T-cell (primary cell): Measurements from ENCODE around the gene CELSR2. TPM values are rescaled to one million over a fixed set of nuclear protein-coding genes. Genes with fewer than 3 reads are reported as not detected.

Experiments used
- ATAC-seq, 4 experiments: fragments of 200-7000 bp in 3 of 4; fragments of 150-1000 bp in 1 of 4; cut with Tn5 transposase; replicated peaks in 1 of 4; 1 replicate in 3 of 4; 2 replicates in 1 of 4; pipeline ENCODE4 v1.10.0; 2021; ENCODE audit warnings: moderate library complexity in 3 of 4, mild to moderate bottlenecking in 2 of 4, moderate number of reproducible peaks in 1 of 4
- CTCF ChIA-PET, 2 donors: fragments of 300-600 bp; sonication (Branson Sonifier 250); formaldehyde crosslinking; loops; one replicate each; lab custom pipeline; 2022; ENCODE audit warnings: antibody characterized with exemption in 2 of 2; lab: Charles Lee
- POLR2A ChIA-PET, 2 donors: fragments of 300-600 bp; sonication (Branson Sonifier 250); formaldehyde crosslinking; loops; one replicate each; lab custom pipeline; 2022; ENCODE audit warnings: antibody characterized with exemption in 2 of 2; lab: Charles Lee
- DNase-seq, 35 experiments: peaks; one replicate each; pipeline versions ENCODE4 v3.0.0 to v3.0.0-alpha.2; 2013 to 2023
- H3K27ac ChIP-seq: one replicate; pipeline ENCODE4 v1.5.1; 2013; ENCODE audit warnings: low read length
- H3K27me3 ChIP-seq, 2 experiments: replicated peaks in 1 of 2; 1 replicate in 1 of 2; 2 replicates in 1 of 2; pipeline versions ENCODE4 v1.6.1 to v1.7.0; 2013; ENCODE audit warnings: low read length in 1 of 2, mixed read lengths in 1 of 2; ENCODE audit not compliant: control insufficient read depth in 2 of 2, insufficient read depth in 2 of 2; ENCODE audit errors: extremely low read depth in 1 of 2
- H3K36me3 ChIP-seq, 2 donors: 1 replicate in 1 of 2; 2 replicates in 1 of 2; pipeline versions ENCODE4 v1.6.1 to v1.7.0; 2013; ENCODE audit warnings: low read length in 1 of 2; ENCODE audit not compliant: control insufficient read depth in 2 of 2, insufficient read depth in 1 of 2; ENCODE audit errors: extremely low read depth in 1 of 2
- H3K4me1 ChIP-seq, 2 experiments: 1 replicate in 1 of 2; 2 replicates in 1 of 2; pipeline versions ENCODE4 v1.6.1 to v1.7.0; 2013; ENCODE audit warnings: low read length in 2 of 2, mixed read lengths in 1 of 2; ENCODE audit not compliant: insufficient read depth in 2 of 2, control insufficient read depth in 1 of 2; ENCODE audit errors: extremely low read depth in 1 of 2
- H3K4me3 ChIP-seq, 2 donors: 1 replicate in 1 of 2; 2 replicates in 1 of 2; pipeline versions ENCODE4 v1.5.1 to v1.7.0; 2013; ENCODE audit warnings: mild to moderate bottlenecking in 2 of 2, low read length in 1 of 2, moderate library complexity in 1 of 2; ENCODE audit not compliant: control insufficient read depth in 1 of 2; ENCODE audit errors: extremely low read depth in 1 of 2
- H3K9me3 ChIP-seq: 2 replicates; pipeline ENCODE4 v1.7.0; 2013
- H3K27ac Mint-ChIP-seq, 2 donors: one replicate each; pipeline ENCODE4 v1.8.0; 2020 to 2021; ENCODE audit warnings: mild to moderate bottlenecking in 2 of 2, mixed read lengths in 2 of 2
- H3K27me3 Mint-ChIP-seq, 2 donors: one replicate each; pipeline ENCODE4 v1.8.0; 2021 to 2022; ENCODE audit warnings: mixed read lengths in 2 of 2
- H3K36me3 Mint-ChIP-seq: one replicate; pipeline ENCODE4 v1.8.0; 2021; ENCODE audit warnings: mixed read lengths
- H3K4me1 Mint-ChIP-seq, 3 donors: one replicate each; pipeline ENCODE4 v1.8.0; 2020 to 2022; ENCODE audit warnings: mixed read lengths in 3 of 3, mild to moderate bottlenecking in 1 of 3
- H3K4me3 Mint-ChIP-seq, 3 donors: one replicate each; pipeline ENCODE4 v1.8.0; 2020 to 2022; ENCODE audit warnings: mild to moderate bottlenecking in 3 of 3, mixed read lengths in 3 of 3, moderate library complexity in 3 of 3
- H3K9me3 Mint-ChIP-seq, 3 donors: one replicate each; pipeline ENCODE4 v1.8.0; 2020 to 2022; ENCODE audit warnings: mixed read lengths in 3 of 3
- WGBS: methylation state at CpG from one replicate; pipeline ENCODE4 v1.1.5; 2013; ENCODE audit warnings: missing lambda C conversion rate; ENCODE audit not compliant: insufficient coverage; 5-methylcytosine and 5-hydroxymethylcytosine counted together
- total RNA-seq, 35 experiments: library from RNA in 6 of 35; stranded (reverse) in 6 of 35; fragments of 120-200 nt in 1 of 35; gene quantifications; one replicate each; pipeline versions ENCODE4 v1.2.1 to v1.2.4 and lab custom pipeline; 2013 to 2026

Gene CELSR2
- total RNA-seq, 5 donors from 2014 or later (not counting 1 experiment from before 2014, with no cell fraction given), result 4.1 to 5.3 (median 4.7) TPM

DNA sequence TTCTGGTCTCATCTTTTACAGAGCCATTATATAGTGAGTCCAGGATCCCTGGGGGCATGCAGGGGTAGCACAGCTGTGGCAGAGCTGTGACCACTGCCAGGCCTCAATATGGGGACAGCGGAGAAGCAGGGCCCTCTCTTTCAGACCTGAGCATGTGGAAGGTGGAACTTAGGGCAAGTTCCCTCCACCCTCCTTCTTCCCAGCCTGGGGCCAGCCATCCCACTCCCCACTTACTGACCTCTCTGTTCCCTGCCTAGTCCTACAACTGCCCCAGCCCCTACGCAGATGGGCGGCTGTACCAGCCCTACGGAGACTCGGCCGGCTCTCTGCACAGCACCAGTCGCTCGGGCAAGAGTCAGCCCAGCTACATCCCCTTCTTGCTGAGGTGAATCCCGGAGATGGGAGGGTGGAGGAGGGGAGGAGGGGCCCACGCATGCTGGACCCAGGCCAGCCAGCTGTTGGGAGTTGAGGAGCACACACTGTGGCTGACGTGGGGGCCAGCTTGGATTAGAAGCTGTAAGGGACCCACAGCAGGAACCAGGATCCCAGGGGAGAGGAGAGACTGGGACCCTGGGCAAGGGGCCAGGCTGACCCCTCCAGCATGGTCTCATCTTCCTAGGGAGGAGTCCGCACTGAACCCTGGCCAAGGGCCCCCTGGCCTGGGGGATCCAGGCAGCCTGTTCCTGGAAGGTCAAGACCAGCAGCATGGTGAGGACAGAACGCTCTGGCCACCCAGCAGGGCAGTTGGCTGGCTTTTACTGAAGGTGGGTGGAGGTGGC is 22.9 kb downstream of the CELSR2 start:
- ChIA-PET CTCF (no interaction called here), POLR2A (no interaction called here)
- H3K27me3 ChIP-seq, result peaks cover 0 to 7% of the 10 kb centered on the region in 2 experiments
- H3K9me3 ChIP-seq, result no peaks in the 10 kb centered on the region
- Mint-ChIP-seq H3K27ac (no peak overlapping the region), H3K4me1 (peaks cover 2 to 5% (median 3%) of the 10 kb centered on the region in 3 donors), H3K9me3 (no peaks in the 10 kb centered on the region), H3K36me3 (peaks cover 2% of the 10 kb centered on the region), H3K27me3 (peaks cover 0 to 3% of the 10 kb centered on the region in 2 donors), H3K4me3 (no peak overlapping the region)
- DNase-seq, result no peak
- no peak overlapping the region for H3K27ac ChIP-seq
- H3K4me1 ChIP-seq, result peaks cover 0 to under 1% of the 10 kb centered on the region in 2 experiments
- 95% methylated on average over 10 of the region's 13 CpGs for WGBS
- no peak overlapping the region for H3K4me3 ChIP-seq
- peaks cover 0 to 10% of the 10 kb centered on the region in 2 donors for H3K36me3 ChIP-seq
- no peak for ATAC-seq

DNA sequence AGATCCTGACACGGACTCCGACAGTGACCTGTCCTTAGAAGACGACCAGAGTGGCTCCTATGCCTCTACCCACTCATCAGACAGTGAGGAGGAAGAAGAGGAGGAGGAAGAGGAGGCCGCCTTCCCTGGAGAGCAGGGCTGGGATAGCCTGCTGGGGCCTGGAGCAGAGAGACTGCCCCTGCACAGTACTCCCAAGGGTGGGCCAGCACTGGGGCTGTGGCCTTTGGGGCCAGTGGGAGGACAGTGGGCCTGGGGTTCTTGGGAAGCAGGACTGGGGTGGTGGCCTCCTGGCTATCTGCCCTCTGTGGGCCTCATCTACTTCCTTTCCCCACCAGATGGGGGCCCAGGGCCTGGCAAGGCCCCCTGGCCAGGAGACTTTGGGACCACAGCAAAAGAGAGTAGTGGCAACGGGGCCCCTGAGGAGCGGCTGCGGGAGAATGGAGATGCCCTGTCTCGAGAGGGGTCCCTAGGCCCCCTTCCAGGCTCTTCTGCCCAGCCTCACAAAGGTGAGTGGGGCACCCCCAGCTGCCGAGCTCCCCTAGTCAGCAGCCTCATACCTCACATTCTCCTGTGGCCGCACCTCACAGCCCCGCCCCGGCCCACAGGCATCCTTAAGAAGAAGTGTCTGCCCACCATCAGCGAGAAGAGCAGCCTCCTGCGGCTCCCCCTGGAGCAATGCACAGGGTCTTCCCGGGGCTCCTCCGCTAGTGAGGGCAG is 23.6 kb downstream of the CELSR2 start:
- peaks cover 0 to 7% of the 10 kb centered on the region in 2 experiments for H3K27me3 ChIP-seq
- H3K36me3 ChIP-seq, result peaks cover 0 to 10% of the 10 kb centered on the region in 2 donors
- Mint-ChIP-seq H3K9me3 (no peaks in the 10 kb centered on the region), H3K27ac (no peak overlapping the region), H3K4me1 (peaks cover 4 to 6% (median 5%) of the 10 kb centered on the region in 3 donors), H3K36me3 (peaks cover 2% of the 10 kb centered on the region), H3K27me3 (peaks cover 0 to 3% of the 10 kb centered on the region in 2 donors), H3K4me3 (no peak overlapping the region)
- POLR2A ChIA-PET, result no interaction called here
- H3K4me3 ChIP-seq, result no peak overlapping the region
- ATAC-seq (no peak), DNase-seq (no peak)
- H3K27ac ChIP-seq, result no peak overlapping the region
- WGBS, result 90% methylated on average over 12 of the region's 16 CpGs
- H3K4me1 ChIP-seq, result peaks cover 0 to 5% of the 10 kb centered on the region in 2 experiments
- no peaks in the 10 kb centered on the region for H3K9me3 ChIP-seq
- CTCF ChIA-PET, result interaction anchor here in 1 of 2 donors (0.5 kb wide), 1 partner anchor 155 kb away, joined by 4 read pairs; no protein-coding TSS in a partner anchor

DNA sequence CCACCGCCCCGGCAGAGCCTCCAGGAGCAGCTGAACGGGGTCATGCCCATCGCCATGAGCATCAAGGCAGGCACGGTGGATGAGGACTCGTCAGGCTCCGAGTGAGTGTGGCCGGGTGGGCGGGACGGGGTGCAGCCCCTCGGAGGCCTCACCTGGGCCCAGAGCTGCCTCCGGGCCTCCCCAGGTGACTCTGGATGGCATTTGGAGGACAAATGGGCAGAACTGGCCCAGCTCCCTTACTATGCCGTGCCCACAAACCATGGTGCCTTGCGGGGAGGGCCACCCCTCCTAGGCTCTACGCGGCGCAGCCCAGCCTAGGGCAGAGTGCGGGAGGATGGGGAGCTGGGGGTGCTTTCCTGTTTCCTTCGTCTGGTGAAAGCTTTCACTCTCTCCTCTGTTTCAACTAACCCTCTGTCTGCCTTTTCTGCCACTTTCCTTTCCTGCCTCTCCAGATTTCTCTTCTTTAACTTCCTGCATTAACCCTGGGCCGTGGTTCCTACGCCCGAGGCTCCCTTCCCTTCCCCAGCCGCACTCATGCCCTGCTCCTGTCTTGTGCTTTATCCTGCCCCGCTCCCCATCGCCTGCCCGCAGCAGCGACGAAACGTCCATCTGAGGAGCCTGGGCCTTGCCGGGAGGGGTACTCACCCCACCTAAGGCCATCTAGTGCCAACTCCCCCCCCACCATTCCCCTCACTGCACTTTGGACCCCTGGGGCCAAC is 24.4 kb downstream of the CELSR2 start:
- 71% methylated on average over 20 of the region's 30 CpGs for WGBS
- Histone ChIP-seq H3K27me3 (peaks cover 0 to 7% of the 10 kb centered on the region in 2 experiments), H3K4me3 (no peak overlapping the region), H3K27ac (no peak overlapping the region), H3K9me3 (no peaks in the 10 kb centered on the region), H3K36me3 (peaks cover 0 to 6% of the 10 kb centered on the region in 2 donors), H3K4me1 (peaks cover 0 to 5% of the 10 kb centered on the region in 2 experiments)
- Mint-ChIP-seq H3K9me3 (no peaks in the 10 kb centered on the region), H3K4me1 (peaks cover 4 to 6% (median 5%) of the 10 kb centered on the region in 3 donors), H3K27ac (no peak overlapping the region), H3K36me3 (no peaks in the 10 kb centered on the region), H3K4me3 (peak overlapping the region in 1 of 3 donors; percentile 22), H3K27me3 (peaks cover 0 to 3% of the 10 kb centered on the region in 2 donors)
- ATAC-seq, result no peak
- no peak for DNase-seq
- ChIA-PET CTCF (no interaction called here), POLR2A (no interaction called here)

DNA sequence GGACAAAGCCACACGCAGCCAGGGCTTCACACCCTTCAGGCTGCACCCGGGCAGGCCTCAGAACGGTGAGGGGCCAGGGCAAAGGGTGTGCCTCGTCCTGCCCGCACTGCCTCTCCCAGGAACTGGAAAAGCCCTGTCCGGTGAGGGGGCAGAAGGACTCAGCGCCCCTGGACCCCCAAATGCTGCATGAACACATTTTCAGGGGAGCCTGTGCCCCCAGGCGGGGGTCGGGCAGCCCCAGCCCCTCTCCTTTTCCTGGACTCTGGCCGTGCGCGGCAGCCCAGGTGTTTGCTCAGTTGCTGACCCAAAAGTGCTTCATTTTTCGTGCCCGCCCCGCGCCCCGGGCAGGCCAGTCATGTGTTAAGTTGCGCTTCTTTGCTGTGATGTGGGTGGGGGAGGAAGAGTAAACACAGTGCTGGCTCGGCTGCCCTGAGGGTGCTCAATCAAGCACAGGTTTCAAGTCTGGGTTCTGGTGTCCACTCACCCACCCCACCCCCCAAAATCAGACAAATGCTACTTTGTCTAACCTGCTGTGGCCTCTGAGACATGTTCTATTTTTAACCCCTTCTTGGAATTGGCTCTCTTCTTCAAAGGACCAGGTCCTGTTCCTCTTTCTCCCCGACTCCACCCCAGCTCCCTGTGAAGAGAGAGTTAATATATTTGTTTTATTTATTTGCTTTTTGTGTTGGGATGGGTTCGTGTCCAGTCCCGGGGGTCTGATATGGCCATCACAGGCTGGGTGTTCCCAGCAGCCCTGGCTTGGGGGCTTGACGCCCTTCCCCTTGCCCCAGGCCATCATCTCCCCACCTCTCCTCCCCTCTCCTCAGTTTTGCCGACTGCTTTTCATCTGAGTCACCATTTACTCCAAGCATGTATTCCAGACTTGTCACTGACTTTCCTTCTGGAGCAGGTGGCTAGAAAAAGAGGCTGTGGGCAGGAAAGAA is 25.5 kb downstream of the CELSR2 start:
- no peaks in the 10 kb centered on the region for H3K9me3 ChIP-seq
- no peaks in the 10 kb centered on the region for H3K36me3 Mint-ChIP-seq
- no peaks in the 10 kb centered on the region for H3K9me3 Mint-ChIP-seq
- H3K27ac Mint-ChIP-seq, result no peak overlapping the region
- peaks cover 0 to 6% of the 10 kb centered on the region in 2 donors for H3K36me3 ChIP-seq
- H3K27ac ChIP-seq, result no peak overlapping the region
- peaks cover 0 to 7% of the 10 kb centered on the region in 2 experiments for H3K27me3 ChIP-seq
- 85% methylated on average over 16 of the region's 24 CpGs for WGBS
- H3K4me1 ChIP-seq, result peaks cover 0 to 5% of the 10 kb centered on the region in 2 experiments
- DNase-seq (no peak), ATAC-seq (no peak)
- peaks cover 4 to 6% (median 5%) of the 10 kb centered on the region in 3 donors for H3K4me1 Mint-ChIP-seq
- H3K4me3 Mint-ChIP-seq, result no peak overlapping the region
- ChIA-PET POLR2A (no interaction called here), CTCF (no interaction called here)
- peaks cover 0 to 3% of the 10 kb centered on the region in 2 donors for H3K27me3 Mint-ChIP-seq
- no peak overlapping the region for H3K4me3 ChIP-seq

GRCh38 chr1:109275706-109276345 is 26.5 kb downstream of the CELSR2 start:
- peaks cover 0 to 3% of the 10 kb centered on the region in 2 donors for H3K27me3 Mint-ChIP-seq
- ChIA-PET POLR2A (no interaction called here), CTCF (interaction anchor here (0.5 to 3.8 kb wide), 9 partner anchors 12 to 257 kb away, joined by 3 to 40 read pairs (median 6); partner anchors contain the start of gene SORT1 (in 1 of the 2))
- Histone ChIP-seq H3K4me1 (peaks cover 0 to 5% of the 10 kb centered on the region in 2 experiments), H3K27ac (no peak overlapping the region), H3K9me3 (no peaks in the 10 kb centered on the region), H3K4me3 (no peak overlapping the region), H3K27me3 (peaks cover 0 to 7% of the 10 kb centered on the region in 2 experiments), H3K36me3 (no peaks in the 10 kb centered on the region)
- no peaks in the 10 kb centered on the region for H3K36me3 Mint-ChIP-seq
- H3K4me1 Mint-ChIP-seq, result peaks cover 4 to 6% (median 5%) of the 10 kb centered on the region in 3 donors
- 94% methylated on average over 7 of the region's 9 CpGs for WGBS
- no peak overlapping the region for H3K27ac Mint-ChIP-seq
- H3K9me3 Mint-ChIP-seq, result no peaks in the 10 kb centered on the region
- ATAC-seq (no peak), DNase-seq (no peak)
- no peak overlapping the region for H3K4me3 Mint-ChIP-seq
